ENCODE measurements around the gene HCLS1.
"Not testable (repeated sequence)": the region's sequence is repeated elsewhere in the genome, so short reads cannot be mapped to it uniquely, and the experiment has no call there.

Gene HCLS1, protein sequence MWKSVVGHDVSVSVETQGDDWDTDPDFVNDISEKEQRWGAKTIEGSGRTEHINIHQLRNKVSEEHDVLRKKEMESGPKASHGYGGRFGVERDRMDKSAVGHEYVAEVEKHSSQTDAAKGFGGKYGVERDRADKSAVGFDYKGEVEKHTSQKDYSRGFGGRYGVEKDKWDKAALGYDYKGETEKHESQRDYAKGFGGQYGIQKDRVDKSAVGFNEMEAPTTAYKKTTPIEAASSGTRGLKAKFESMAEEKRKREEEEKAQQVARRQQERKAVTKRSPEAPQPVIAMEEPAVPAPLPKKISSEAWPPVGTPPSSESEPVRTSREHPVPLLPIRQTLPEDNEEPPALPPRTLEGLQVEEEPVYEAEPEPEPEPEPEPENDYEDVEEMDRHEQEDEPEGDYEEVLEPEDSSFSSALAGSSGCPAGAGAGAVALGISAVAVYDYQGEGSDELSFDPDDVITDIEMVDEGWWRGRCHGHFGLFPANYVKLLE

GRCh38 chr3:121660356-121661171 is at the start of gene HCLS1:
Gene HCLS1 (minus strand): TSS chr3:121660903. CDS start chr3:121658347, 2,556 bp downstream.
- peak; percentile 57 for DNase-seq

- DNase-seq, result no peak
Observed at GRCh38 chr3:121710347-121710746, 49.6 kb upstream of the HCLS1 start.

DNA sequence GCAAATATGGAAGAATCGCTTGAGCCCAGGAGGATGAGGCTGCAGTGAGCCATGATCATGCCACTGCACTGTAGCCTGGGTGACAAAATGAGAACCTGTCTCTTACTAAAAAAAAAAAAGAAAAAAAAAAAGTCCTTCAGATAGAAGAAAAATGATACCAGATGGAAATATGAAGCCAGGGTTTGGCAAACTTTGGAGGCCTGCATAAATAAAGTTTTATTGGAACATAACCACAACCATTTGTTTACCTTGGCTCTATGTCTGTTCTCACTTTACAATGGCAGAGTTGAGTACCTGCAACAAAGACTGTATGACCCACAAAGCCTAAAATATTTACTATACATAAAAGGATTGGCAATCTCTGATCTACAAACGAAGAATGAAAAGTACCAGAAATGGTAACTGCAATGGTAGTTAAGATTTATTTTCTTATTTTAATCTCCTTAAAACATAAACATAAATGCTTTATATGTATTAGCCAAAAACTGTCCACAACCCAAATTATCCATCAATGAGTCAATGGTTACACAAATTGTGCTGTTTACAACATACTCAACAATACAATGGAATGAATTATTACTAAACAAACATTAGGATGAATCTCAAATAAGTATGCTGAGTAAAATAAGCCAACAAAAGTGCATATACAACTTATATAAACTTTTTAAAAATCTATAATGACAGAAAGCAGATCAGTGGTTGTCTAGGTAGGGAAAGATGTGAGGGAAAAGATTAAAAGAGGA is 47.0 kb upstream of the HCLS1 start:
- no peak for DNase-seq

- no peak for DNase-seq
Observed at GRCh38 chr3:121705541-121705940, 44.8 kb upstream of the HCLS1 start.

DNA sequence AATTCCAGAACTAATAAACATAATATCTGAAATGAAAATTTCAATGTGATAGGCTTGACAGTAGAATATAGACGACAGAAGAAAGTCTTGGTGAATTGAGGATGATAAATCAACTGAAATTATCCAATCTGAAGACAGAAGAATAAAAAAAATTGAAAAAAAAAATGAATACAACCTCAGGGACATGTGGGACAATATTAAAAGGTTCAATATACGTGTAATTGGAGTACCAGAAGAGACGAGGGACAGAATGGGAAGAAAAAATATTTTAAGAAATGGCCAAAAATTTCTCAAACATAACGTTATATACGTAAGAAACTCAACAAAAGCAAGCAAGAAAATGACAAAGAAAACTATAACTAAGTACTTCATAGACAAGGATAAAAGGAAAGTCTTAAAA is 43.3 kb upstream of the HCLS1 start:
- no peak for DNase-seq

DNA sequence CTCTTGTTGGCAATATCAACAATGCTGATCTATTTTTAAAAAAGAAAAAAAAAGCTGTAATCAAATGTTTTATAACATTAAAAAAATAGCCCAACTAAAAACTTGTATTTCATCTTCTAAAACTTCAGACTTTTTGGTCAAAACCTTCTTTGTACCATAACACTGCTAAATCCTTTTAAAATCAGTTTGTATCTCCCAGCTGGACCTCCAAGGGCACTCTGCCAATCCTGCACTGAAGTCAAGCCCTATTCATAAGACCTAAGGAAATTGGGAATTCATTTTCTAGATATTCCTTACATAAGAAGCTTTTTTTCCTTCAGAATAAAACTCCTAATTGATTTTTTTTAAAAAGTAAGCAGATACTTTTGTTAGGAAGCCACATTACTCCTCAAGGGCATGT is 38.2 kb upstream of the HCLS1 start:
- DNase-seq, result no peak

DNA sequence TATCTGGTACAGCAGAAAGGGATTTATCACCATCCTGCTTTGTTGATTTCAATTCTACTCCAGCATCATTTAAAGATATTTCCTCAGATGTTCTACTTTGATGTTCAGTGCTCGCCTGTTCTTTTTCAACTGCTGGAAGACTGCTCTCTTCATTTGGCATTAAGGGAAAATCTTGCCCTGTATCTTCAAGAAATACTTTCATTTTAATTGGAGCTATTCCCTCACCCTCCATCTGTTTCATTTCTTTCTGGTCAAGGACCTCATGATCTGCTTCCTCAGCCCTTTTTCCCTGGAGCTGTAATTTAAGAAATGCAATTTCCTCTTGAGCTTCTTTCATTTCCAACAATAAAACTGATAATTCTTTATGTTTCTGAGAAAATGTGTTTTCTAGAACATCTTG is 37.8 kb upstream of the HCLS1 start:
- DNase-seq, result no peak

DNA sequence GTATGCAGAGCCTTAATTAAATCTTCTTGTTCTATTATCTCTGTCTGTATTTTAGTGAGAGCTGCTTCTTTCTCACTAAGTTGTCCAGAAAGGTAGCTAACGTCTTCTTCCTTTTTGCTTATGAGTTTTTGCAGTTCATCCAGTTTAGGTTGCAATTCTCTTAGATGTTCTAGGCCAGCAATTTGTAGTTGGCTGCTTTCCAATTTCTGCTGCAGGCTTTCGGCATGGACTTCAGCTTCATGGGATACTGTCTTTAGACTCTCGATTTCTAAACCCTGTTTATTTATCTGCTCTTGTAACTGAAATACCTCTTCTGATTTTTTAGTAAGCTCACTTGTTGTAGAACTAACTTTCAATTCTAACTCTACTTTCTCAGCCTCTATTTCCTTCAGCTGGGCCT is 35.5 kb upstream of the HCLS1 start:
- no peak for DNase-seq

GRCh38 chr3:121692010-121692699 is 31.5 kb upstream of the HCLS1 start:
- no peak for DNase-seq

DNA sequence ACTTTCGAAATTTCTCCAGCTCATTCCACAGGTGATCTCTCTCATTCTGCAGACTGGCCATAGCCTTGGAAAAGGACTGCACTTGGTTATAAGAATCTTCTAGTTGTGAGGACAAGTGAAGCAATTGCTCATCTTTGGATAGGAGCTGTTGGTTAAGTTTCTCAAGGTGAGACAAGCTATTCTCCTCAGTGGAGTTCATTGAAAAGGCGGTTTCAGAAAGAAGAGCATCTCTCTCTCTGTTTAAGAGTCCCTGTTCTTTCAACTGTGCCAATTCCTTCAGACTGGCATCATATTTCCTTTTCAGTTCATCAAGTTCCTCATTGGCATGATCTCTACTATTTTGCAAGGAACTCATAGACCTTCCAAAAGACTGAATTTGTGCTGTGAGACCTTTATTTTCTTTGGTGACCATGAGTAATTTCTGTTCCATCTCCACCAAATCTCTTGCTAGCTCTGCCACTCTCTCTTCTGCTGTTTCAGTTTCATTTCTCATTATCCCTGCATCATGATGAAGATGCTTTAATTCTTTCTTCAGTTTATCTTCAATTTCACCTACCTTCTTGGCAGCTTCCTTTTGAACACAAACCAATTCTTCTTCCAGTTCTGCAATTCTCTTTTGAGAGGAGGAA is 30.2 kb upstream of the HCLS1 start:
- no peak for DNase-seq

DNA sequence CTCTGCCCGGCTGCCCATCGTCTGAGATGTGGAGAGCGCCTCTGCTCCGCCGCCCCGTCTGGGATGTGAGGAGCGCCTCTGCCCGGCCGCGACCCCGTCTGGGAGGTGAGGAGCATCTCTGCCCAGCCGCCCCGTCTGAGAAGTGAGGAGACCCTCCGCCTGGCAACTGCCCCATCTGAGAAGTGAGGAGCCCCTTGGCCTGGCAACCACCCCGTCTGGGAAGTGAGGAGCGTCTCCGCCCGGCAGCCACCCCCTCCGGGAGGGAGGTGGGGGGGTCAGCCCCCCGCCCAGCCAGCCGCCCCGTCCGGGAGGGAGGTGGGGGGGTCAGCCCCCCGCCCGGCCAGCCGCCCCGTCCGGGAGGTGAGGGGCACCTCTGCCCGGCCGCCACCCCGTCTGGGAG is 28.0 kb upstream of the HCLS1 start:
- DNase-seq, result not testable (repeated sequence)

DNA sequence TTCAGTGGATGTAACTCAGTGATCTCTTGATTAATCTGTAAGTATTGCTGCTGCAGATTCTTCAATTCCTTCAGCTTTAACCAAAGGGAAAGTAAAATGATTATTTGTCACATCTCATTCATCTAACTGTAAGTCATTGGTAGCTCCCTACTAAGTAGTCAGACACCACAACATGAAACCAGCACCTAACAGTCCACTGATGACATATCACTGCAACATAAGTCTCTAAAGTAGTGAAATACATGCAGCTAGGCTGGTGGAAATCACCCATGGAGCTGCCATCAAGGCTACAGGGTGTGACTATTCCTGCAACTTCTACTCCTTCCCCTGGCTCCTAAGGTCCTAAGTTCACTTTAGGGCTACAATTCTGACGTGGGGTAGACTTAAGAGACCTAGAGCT is 21.1 kb upstream of the HCLS1 start:
- DNase-seq, result no peak

DNA sequence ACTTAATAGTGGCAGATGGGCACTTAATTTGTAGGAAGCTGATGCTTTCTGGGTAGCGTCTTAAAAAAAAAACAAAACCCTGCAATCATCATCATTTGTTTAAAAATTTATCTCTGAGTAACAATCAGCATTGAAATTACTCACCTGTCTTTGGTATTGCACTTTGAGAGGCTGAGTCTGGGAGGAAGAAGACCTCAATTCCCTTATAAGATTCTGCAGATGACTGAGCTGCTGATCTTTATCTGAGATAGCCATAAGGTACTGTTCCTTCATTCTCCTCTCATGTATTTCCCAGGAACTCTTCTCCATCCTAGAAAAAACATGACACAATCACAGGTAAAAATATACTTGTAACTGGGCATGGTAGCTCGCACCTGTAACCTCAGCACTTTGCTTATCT is 16.4 kb upstream of the HCLS1 start:
- DNase-seq, result no peak

DNA sequence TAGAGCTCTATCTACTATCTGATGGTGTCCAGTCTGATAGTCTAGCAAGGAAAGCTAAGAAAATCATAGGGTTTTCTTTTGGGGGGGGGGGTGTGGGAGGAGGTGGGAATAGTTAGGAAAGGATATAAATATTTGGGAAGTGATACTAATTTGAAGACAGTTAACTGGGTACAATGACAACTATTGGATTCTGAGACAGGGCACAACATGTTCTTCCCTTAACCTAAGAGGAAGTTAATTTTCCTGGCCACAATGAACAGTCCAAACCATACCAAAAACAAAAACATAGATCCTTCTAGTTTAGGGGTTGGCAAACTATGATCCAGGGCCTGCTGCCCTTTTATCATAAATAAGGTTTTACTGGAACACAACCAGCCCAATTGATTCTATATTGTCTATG is 10.0 kb upstream of the HCLS1 start:
- no peak for DNase-seq

- no peak for DNase-seq
Observed at GRCh38 chr3:121667333-121667732, 6.6 kb upstream of the HCLS1 start.

DNA sequence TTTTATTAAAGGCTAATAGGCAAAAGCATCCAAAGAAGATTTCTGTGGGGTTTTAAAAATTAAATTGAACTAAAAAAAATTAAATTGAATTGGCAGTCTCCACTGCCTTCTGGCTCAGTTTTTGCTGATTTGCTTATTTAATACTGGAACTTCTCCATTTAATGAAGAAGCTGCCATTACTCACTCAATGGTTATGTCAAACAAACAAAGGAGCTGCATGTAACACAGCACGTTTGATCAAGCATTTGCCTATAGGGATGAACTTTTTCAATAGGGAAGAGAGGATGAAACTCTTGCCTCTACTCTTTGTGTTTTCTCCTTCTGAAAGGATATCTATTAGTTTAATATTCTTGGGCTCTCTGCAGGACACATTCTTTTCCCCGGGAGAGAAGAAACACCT is 4.8 kb upstream of the HCLS1 start:
- DNase-seq, result no peak

DNA sequence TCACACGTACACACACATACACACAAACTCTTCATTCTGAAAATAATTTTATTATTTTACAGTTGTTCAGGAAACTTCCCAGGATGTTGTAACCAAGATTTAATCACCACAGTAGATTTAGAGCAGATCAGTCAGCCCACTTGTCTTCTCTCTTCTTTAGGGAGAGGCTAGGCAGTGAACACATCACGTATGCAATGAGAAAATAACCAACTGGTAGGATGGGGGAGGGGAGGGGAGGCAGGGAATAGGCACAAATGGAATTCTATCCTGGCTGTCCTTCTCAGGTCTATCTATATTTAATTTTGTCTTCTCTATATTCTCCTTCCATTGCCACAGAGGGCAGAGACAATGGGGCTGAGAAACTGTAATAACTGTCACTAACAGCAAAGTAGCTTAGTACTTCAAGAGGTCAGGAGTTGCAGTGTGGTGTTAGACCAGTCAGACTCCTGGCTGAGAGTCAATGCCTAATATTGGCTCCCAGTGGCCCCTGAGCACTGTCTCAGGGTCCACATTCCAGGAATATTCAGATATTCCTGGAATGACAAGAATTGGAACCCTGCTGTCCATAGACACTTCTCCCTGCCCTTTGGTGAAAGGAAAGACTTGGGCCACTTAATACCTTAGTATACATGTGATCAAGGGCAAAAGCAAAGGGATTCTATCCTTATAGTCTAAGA is 2.6 kb upstream of the HCLS1 start:
- DNase-seq, result no peak

- DNase-seq, result no peak
Observed at GRCh38 chr3:121662742-121663141, 2.0 kb upstream of the HCLS1 start.

- no peak for DNase-seq
Observed at GRCh38 chr3:121661376-121661775, 673 bp upstream of the HCLS1 start.

DNA sequence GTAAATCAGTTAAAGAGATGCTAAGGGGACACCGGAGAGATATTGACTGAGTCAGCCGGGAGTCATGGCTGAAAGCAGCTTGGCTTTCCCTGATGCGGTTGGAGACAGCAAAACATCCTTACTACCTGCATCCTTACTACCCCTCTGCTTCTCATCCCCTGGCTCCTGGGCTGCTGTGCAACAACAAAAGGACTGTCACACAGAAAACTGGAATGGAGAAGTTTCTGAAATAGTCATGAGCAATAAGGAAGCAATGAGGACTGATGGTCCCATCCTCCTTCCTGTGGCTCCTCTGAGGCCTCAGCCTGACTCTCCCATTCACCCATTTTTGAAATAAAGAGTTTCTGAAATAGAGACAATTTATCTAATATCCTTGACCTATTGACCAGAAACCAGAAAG is 1.1 kb downstream of the HCLS1 start:
- no peak for DNase-seq

- no peak for DNase-seq
Observed at GRCh38 chr3:121658716-121659435, 1.8 kb downstream of the HCLS1 start.
